Panc1 (cell line): Measurements from ENCODE around the gene AK4.

Experiments
- POLR2AphosphoS5 ChIP-seq: IDR thresholded peaks from 2 replicates; pipeline ENCODE4 v1.6.1; 2012; ENCODE audit warnings: mild to moderate bottlenecking, low read depth, low read length, moderate library complexity
- SIN3A ChIP-seq: IDR thresholded peaks from 2 replicates; pipeline ENCODE4 v1.6.1; 2012; ENCODE audit warnings: low read depth, mild to moderate bottlenecking, low read length, moderate library complexity, borderline replicate concordance; ENCODE audit not compliant: insufficient read depth
- TCF7L2 ChIP-seq: IDR thresholded peaks from 2 replicates; pipeline ENCODE4 v1.6.1; 2011; ENCODE audit warnings: mild to moderate bottlenecking, low read depth, low read length, inconsistent platforms
- TF ChIP-seq, protein P1 (sequence below): fragments of 450-650 bp; IDR thresholded peaks from 2 replicates; pipeline ENCODE4 v1.5.1; 2017; ENCODE audit warnings: mild to moderate bottlenecking
- TF ChIP-seq, protein P2 (sequence below), 2 experiments: IDR thresholded peaks; 2 replicates each; pipeline ENCODE4 v1.6.1; 2011 to 2012; ENCODE audit warnings: low read depth in 2 of 2, control low read depth in 1 of 2, low read length in 1 of 2, mild to moderate bottlenecking in 1 of 2, moderate library complexity in 1 of 2; ENCODE audit not compliant: insufficient read depth in 1 of 2

DNA sequence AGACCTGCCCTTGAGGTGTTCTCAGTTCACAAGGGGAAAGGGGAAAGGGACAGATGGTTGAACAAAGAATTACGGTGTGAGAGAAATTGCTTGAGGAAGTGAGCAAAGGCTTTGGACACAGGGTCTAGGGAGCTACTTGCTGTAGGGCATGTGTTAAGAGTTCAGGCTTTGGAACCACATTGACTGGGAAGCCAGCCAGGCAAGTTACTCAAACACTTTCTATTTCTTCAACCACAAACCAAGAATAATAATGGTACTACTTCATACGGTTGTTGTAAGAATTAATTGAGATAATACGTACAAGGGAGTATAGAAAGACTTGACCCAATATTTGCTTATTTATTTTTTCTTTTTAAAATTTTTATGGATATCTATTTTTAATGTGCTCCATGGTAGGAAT, 26.6 kb downstream of the AK4 start:
- TF ChIP-seq, protein P1, sequence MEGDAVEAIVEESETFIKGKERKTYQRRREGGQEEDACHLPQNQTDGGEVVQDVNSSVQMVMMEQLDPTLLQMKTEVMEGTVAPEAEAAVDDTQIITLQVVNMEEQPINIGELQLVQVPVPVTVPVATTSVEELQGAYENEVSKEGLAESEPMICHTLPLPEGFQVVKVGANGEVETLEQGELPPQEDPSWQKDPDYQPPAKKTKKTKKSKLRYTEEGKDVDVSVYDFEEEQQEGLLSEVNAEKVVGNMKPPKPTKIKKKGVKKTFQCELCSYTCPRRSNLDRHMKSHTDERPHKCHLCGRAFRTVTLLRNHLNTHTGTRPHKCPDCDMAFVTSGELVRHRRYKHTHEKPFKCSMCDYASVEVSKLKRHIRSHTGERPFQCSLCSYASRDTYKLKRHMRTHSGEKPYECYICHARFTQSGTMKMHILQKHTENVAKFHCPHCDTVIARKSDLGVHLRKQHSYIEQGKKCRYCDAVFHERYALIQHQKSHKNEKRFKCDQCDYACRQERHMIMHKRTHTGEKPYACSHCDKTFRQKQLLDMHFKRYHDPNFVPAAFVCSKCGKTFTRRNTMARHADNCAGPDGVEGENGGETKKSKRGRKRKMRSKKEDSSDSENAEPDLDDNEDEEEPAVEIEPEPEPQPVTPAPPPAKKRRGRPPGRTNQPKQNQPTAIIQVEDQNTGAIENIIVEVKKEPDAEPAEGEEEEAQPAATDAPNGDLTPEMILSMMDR, result no peak
- TF ChIP-seq SIN3A, result no peak
- TF ChIP-seq TCF7L2, result no peak
- no peak for TF ChIP-seq POLR2AphosphoS5
- TF ChIP-seq, protein P2, sequence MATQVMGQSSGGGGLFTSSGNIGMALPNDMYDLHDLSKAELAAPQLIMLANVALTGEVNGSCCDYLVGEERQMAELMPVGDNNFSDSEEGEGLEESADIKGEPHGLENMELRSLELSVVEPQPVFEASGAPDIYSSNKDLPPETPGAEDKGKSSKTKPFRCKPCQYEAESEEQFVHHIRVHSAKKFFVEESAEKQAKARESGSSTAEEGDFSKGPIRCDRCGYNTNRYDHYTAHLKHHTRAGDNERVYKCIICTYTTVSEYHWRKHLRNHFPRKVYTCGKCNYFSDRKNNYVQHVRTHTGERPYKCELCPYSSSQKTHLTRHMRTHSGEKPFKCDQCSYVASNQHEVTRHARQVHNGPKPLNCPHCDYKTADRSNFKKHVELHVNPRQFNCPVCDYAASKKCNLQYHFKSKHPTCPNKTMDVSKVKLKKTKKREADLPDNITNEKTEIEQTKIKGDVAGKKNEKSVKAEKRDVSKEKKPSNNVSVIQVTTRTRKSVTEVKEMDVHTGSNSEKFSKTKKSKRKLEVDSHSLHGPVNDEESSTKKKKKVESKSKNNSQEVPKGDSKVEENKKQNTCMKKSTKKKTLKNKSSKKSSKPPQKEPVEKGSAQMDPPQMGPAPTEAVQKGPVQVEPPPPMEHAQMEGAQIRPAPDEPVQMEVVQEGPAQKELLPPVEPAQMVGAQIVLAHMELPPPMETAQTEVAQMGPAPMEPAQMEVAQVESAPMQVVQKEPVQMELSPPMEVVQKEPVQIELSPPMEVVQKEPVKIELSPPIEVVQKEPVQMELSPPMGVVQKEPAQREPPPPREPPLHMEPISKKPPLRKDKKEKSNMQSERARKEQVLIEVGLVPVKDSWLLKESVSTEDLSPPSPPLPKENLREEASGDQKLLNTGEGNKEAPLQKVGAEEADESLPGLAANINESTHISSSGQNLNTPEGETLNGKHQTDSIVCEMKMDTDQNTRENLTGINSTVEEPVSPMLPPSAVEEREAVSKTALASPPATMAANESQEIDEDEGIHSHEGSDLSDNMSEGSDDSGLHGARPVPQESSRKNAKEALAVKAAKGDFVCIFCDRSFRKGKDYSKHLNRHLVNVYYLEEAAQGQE (IDR thresholded peaks at IDR 0.05; ENCODE audit: insufficient read depth in 1 of 2, low read depth in 2 of 2, low read length in 1 of 2), result no peak
